HepG2 (cell line): ENCODE measurements around the gene CNTN4. TPM values are rescaled to one million over a fixed set of nuclear protein-coding genes. Genes with fewer than 3 reads are reported as not detected.

Experiments used
- ATF5 ChIP-seq: sonication (generic); formaldehyde crosslinking; IDR thresholded peaks from 2 replicates; pipeline ENCODE4 v1.4.0; 2020; ENCODE audit warnings: mild to moderate bottlenecking, low read depth, missing genetic modification reagents
- BRCA1 ChIP-seq: sonication (generic); formaldehyde crosslinking; IDR thresholded peaks from 2 replicates; pipeline ENCODE4 v1.4.0; 2020; ENCODE audit warnings: missing genetic modification reagents
- HDAC2 ChIP-seq: sonication (generic); formaldehyde crosslinking; IDR thresholded peaks from 2 replicates; pipeline ENCODE4 v1.4.0; 2020; ENCODE audit warnings: missing genetic modification reagents
- MIER3 ChIP-seq: IDR thresholded peaks from 2 replicates; pipeline ENCODE4 v1.6.1; 2016; ENCODE audit warnings: missing compliant biosample characterization, borderline replicate concordance
- ZBTB33 ChIP-seq: sonication (generic); formaldehyde crosslinking; IDR thresholded peaks from 2 replicates; pipeline ENCODE4 v1.4.0; 2020; ENCODE audit warnings: missing genetic modification reagents
- ZC3H13 ChIP-seq: sonication (generic); formaldehyde crosslinking; IDR thresholded peaks from 2 replicates; pipeline ENCODE4 v1.8.1; 2023; ENCODE audit warnings: mild to moderate bottlenecking, missing genetic modification reagents, moderate library complexity
- ZFP36 ChIP-seq: fragments of 150-350 bp; IDR thresholded peaks from 2 replicates; pipeline ENCODE4 v1.6.1; 2018; ENCODE audit warnings: borderline replicate concordance, low read length, low read depth; ENCODE audit not compliant: partially characterized antibody
- ZNF143 ChIP-seq: sonication (generic); formaldehyde crosslinking; IDR thresholded peaks from 2 replicates; pipeline ENCODE4 v1.4.0; 2020; ENCODE audit warnings: missing genetic modification reagents
- ZNF17 ChIP-seq: sonication (generic); formaldehyde crosslinking; IDR thresholded peaks from 2 replicates; pipeline ENCODE4 v1.5.0; 2020; ENCODE audit warnings: mild to moderate bottlenecking, missing genetic modification reagents
- ZNF552 ChIP-seq: sonication (generic); formaldehyde crosslinking; IDR thresholded peaks from 2 replicates; pipeline ENCODE4 v1.9.0; 2022; ENCODE audit warnings: missing genetic modification reagents, mild to moderate bottlenecking, borderline replicate concordance
- ZNF687 ChIP-seq: sonication (generic); formaldehyde crosslinking; IDR thresholded peaks from 2 replicates; pipeline ENCODE4 v1.5.1; 2020; ENCODE audit warnings: mild to moderate bottlenecking, missing genetic modification reagents, moderate library complexity
- ZNF766 ChIP-seq: sonication (generic); formaldehyde crosslinking; IDR thresholded peaks from 2 replicates; pipeline ENCODE4 v1.5.0; 2020; ENCODE audit warnings: missing genetic modification reagents, borderline replicate concordance
- ZNF784 ChIP-seq: sonication (generic); formaldehyde crosslinking; IDR thresholded peaks from 2 replicates; pipeline ENCODE4 v1.5.1; 2020; ENCODE audit warnings: missing genetic modification reagents, mild to moderate bottlenecking, borderline replicate concordance
- polyA plus RNA-seq, 8 experiments: library from polyadenylated mRNA; depleted of rRNA in 3 of 8; stranded (reverse) in 7 of 8; unstranded in 1 of 8; fragments of >200 nt; fragmentation: Illumina TruSeq in 4 of 8; extraction: Trizol in 4 of 8; gene quantifications; 2 replicates each; pipeline versions ENCODE4 v1.2.1 to v1.2.3, GENCODE V29; 2011 to 2016; ENCODE audit warnings: low read depth in 4 of 8, missing spikeins in 1 of 8, mixed read lengths in 1 of 8; ENCODE audit not compliant: insufficient read depth in 1 of 8
- total RNA-seq, 5 experiments: library from RNA; depleted of rRNA; stranded (reverse); fragments of >200 nt; fragmentation: Illumina TruSeq; extraction: Trizol; gene quantifications; 2 replicates each; pipeline ENCODE4 v1.2.3, GENCODE V29; 2016; ENCODE audit warnings: low read depth in 1 of 5

CNTN4 gene
- total and polyA plus RNA-seq, 2 of the 13 experiments (the other 11 are each of a cell fraction or from before 2014, with no cell fraction given): 0.01 to 0.13 TPM

- TF ChIP-seq ZBTB33 (CRISPR knock-in tag) (no peak), ZNF687 (no peak), ZNF552 (CRISPR knock-in tag) (no peak), BRCA1 (no peak), ATF5 (CRISPR knock-in tag) (no peak), ZNF143 (CRISPR knock-in tag) (no peak), ZFP36 (no peak), ZNF17 (CRISPR knock-in tag) (no peak), ZC3H13 (CRISPR knock-in tag) (no peak), ZNF766 (no peak), MIER3 (CRISPR knock-in tag) (no peak), HDAC2 (CRISPR knock-in tag) (no peak), ZNF784 (CRISPR knock-in tag) (no peak)
Observed at GRCh38 chr3:2650746-2651145, 552.1 kb downstream of the CNTN4 start (continued).
